HCT116 (cell line): ENCODE results near the gene SERPINA3. TPM values are rescaled to one million over a fixed set of nuclear protein-coding genes. Genes with fewer than 3 reads are reported as not detected.

Experiments used
- ATAC-seq: fragments of 200-7000 bp; cut with Tn5 transposase; 2 replicates; pipeline ENCODE4 v1.9.1; 2020; ENCODE audit warnings: mild to moderate bottlenecking, moderate library complexity
- BruUV-seq: library from RNA; stranded (reverse); fragments of 400-500 nt; replicated peaks from 2 replicates; lab custom pipeline; 2021; lab: Mats Ljungman, UMichigan
- CTCF ChIA-PET: fragments of 300-600 bp; sonication (Branson Sonifier 250); formaldehyde crosslinking; loops from one replicate; lab custom pipeline; 2021; ENCODE audit warnings: antibody characterized with exemption; lab: Charles Lee
- POLR2A ChIA-PET: fragments of 300-600, 350-600 bp; sonication (Branson Sonifier 250); formaldehyde crosslinking; loops from one replicate; lab custom pipeline; 2021; ENCODE audit warnings: antibody characterized with exemption; lab: Charles Lee
- RAD21 ChIA-PET, 2 experiments: fragments of 300-600 bp; sonication (Branson Sonifier 250); formaldehyde crosslinking; loops; one replicate each; lab custom pipeline; 2023; ENCODE audit warnings: low total read pairs in 2 of 2; ENCODE audit not compliant: uncharacterized antibody in 2 of 2, unreplicated experiment in 2 of 2, low non-redundant PET in 1 of 2; lab: Charles Lee
- DNase-seq: peaks from one replicate; pipeline ENCODE4 v3.0.0-alpha.2; 2010; ENCODE audit warnings: low read depth, low spot score
- H2AFZ ChIP-seq: fragments of 200-600 bp; shearing (Covaris generic), sonication (generic); 2 replicates; pipeline ENCODE4 v1.6.1; 2017; ENCODE audit warnings: low read depth, mixed run types, mixed read lengths, antibody characterized with exemption, low read length; ENCODE audit not compliant: poor library complexity, severe bottlenecking
- H3K27ac ChIP-seq: 2 replicates; pipeline ENCODE4 v1.5.1; 2012; ENCODE audit warnings: low read depth, low read length
- H3K27me3 ChIP-seq: fragments of 200-600 bp; sonication (generic); 2 replicates; pipeline ENCODE4 v1.6.1; 2016; ENCODE audit warnings: mixed run types, low read length, mixed read lengths; ENCODE audit not compliant: insufficient read depth
- H3K36me3 ChIP-seq, 2 experiments: fragments of 200-500 bp in 1 of 2; fragments of 200-600 bp in 1 of 2; sonication (Bioruptor generic) in 1 of 2; sonication (generic) in 1 of 2; 2 replicates each; pipeline versions ENCODE4 v1.5.1 to v1.6.1; 2014 to 2016; ENCODE audit warnings: low read length in 2 of 2, inconsistent platforms in 1 of 2, mixed read lengths in 1 of 2, mixed run types in 1 of 2; ENCODE audit not compliant: insufficient read depth in 2 of 2, control insufficient read depth in 1 of 2
- H3K4me1 ChIP-seq, 2 experiments: fragments of 200-600 bp in 1 of 2; sonication (generic) in 1 of 2; 2 replicates each; pipeline versions ENCODE4 v1.5.1 to v1.6.1; 2012 to 2017; ENCODE audit warnings: low read length in 2 of 2, inconsistent platforms in 1 of 2, mild to moderate bottlenecking in 1 of 2, mixed read lengths in 1 of 2, mixed run types in 1 of 2, moderate library complexity in 1 of 2; ENCODE audit not compliant: insufficient read depth in 2 of 2, control insufficient read depth in 1 of 2
- H3K4me2 ChIP-seq: fragments of 200-600 bp; sonication (generic); 2 replicates; pipeline ENCODE4 v1.6.1; 2017; ENCODE audit warnings: mixed run types, low read length, mixed read lengths
- H3K4me3 ChIP-seq, 2 experiments: fragments of 200-600 bp in 1 of 2; sonication (generic) in 1 of 2; replicated peaks in 1 of 2; 2 replicates each; pipeline ENCODE4 v1.5.1; 2011 to 2016; ENCODE audit warnings: low read length in 2 of 2, control low read depth in 1 of 2, low read depth in 1 of 2, mild to moderate bottlenecking in 1 of 2, mixed read lengths in 1 of 2, mixed run types in 1 of 2
- H3K79me2 ChIP-seq: fragments of 200-600 bp; sonication (generic); 2 replicates; pipeline ENCODE4 v1.6.1; 2017; ENCODE audit warnings: mild to moderate bottlenecking, mixed run types, low read length, moderate library complexity, mixed read lengths; ENCODE audit not compliant: insufficient read depth
- H3K9ac ChIP-seq: fragments of 200-600 bp; sonication (generic); 2 replicates; pipeline ENCODE4 v1.6.1; 2016; ENCODE audit warnings: low read length, mixed read lengths
- H3K9me2 ChIP-seq: fragments of 200-600 bp; sonication (generic), shearing (Covaris generic); 2 replicates; pipeline ENCODE4 v1.6.1; 2017; ENCODE audit warnings: mixed run types, mild to moderate bottlenecking, moderate library complexity; ENCODE audit not compliant: insufficient read depth
- H3K9me3 ChIP-seq, 2 experiments: fragments of 200-500 bp in 1 of 2; fragments of 200-600 bp in 1 of 2; sonication (Bioruptor generic) in 1 of 2; sonication (generic) in 1 of 2; 2 replicates each; pipeline ENCODE4 v1.6.1; 2014 to 2017; ENCODE audit warnings: low read length in 2 of 2, mixed read lengths in 2 of 2, inconsistent platforms in 1 of 2, low read depth in 1 of 2, mild to moderate bottlenecking in 1 of 2, mixed run types in 1 of 2, moderate library complexity in 1 of 2; ENCODE audit not compliant: control insufficient read depth in 1 of 2, insufficient read depth in 1 of 2
- H4K20me1 ChIP-seq: fragments of 200-600 bp; sonication (generic), shearing (Covaris generic); 2 replicates; pipeline ENCODE4 v1.6.1; 2017; ENCODE audit warnings: mixed run types, mild to moderate bottlenecking, moderate library complexity; ENCODE audit not compliant: insufficient read depth
- ATF3 ChIP-seq: IDR thresholded peaks from 2 replicates; pipeline ENCODE4 v1.6.1; 2012
- CEBPB ChIP-seq: IDR thresholded peaks from 2 replicates; pipeline ENCODE4 v1.6.1; 2012; ENCODE audit warnings: low read depth
- CTCF ChIP-seq, 3 experiments: fragments of 200-600 bp in 1 of 3; sonication (generic) in 1 of 3; IDR thresholded peaks in 2 of 3; conservative IDR thresholded peaks in 1 of 3; 2 replicates each; pipeline ENCODE4 v1.5.1; 2012 to 2017; ENCODE audit warnings: low read depth in 2 of 3, low read length in 2 of 3, antibody characterized with exemption in 1 of 3, borderline replicate concordance in 1 of 3, control low read depth in 1 of 3, mild to moderate bottlenecking in 1 of 3, mixed read lengths in 1 of 3, mixed run types in 1 of 3, moderate library complexity in 1 of 3; ENCODE audit not compliant: insufficient read depth in 1 of 3
- EGR1 ChIP-seq: IDR thresholded peaks from 2 replicates; pipeline ENCODE4 v1.6.1; 2012; ENCODE audit warnings: low read depth
- ELF1 ChIP-seq: IDR thresholded peaks from 2 replicates; pipeline ENCODE4 v1.6.1; 2012; ENCODE audit warnings: low read depth, borderline replicate concordance
- EZH2 ChIP-seq: fragments of 200-600 bp; sonication (generic); IDR thresholded peaks from 2 replicates; pipeline ENCODE4 v1.6.1; 2017; ENCODE audit warnings: antibody characterized with exemption, mixed run types
- FOSL1 ChIP-seq: IDR thresholded peaks from 2 replicates; pipeline ENCODE4 v1.6.1; 2012; ENCODE audit warnings: low read depth
- JUND ChIP-seq: IDR thresholded peaks from 2 replicates; pipeline ENCODE4 v1.6.1; 2012
- POLR2A ChIP-seq: IDR thresholded peaks from 2 replicates; pipeline ENCODE4 v1.7.0; 2011; ENCODE audit warnings: borderline replicate concordance; ENCODE audit not compliant: insufficient read depth, insufficient read length; ENCODE audit errors: extremely low read depth
- POLR2AphosphoS5 ChIP-seq: IDR thresholded peaks from 2 replicates; pipeline ENCODE4 v1.6.1; 2011; ENCODE audit warnings: mild to moderate bottlenecking, low read depth, low read length, moderate library complexity
- RAD21 ChIP-seq: IDR thresholded peaks from 2 replicates; pipeline ENCODE4 v1.6.1; 2012; ENCODE audit warnings: low read depth, mild to moderate bottlenecking
- REST ChIP-seq: IDR thresholded peaks from 2 replicates; pipeline ENCODE4 v1.6.1; 2012; ENCODE audit warnings: low read depth
- SRF ChIP-seq: IDR thresholded peaks from 2 replicates; pipeline ENCODE4 v1.6.1; 2012; ENCODE audit warnings: low read depth
- YY1 ChIP-seq: IDR thresholded peaks from 2 replicates; pipeline ENCODE4 v1.6.1; 2011; ENCODE audit warnings: low read length, low read depth, moderate library complexity, mild to moderate bottlenecking; ENCODE audit not compliant: insufficient replicate concordance; ENCODE audit errors: extremely low read depth
- ZBTB33 ChIP-seq: IDR thresholded peaks from 2 replicates; pipeline ENCODE4 v1.6.1; 2011; ENCODE audit warnings: mild to moderate bottlenecking, low read length, moderate library complexity; ENCODE audit not compliant: insufficient replicate concordance; ENCODE audit errors: extremely low read depth
- ZFX ChIP-seq: fragments of 450-650 bp; IDR thresholded peaks from 2 replicates; pipeline ENCODE4 v1.6.1; 2017
- ZNF274 ChIP-seq: fragments of 200-500 bp; sonication (Bioruptor generic); IDR thresholded peaks from 2 replicates; pipeline ENCODE4 v1.6.1; 2014; ENCODE audit warnings: mild to moderate bottlenecking, low read depth, low read length, inconsistent platforms
- intact Hi-C: fragments of 100-400 bp; cut with micrococcal nuclease; formaldehyde crosslinking; loops from 2 replicates; pipeline ENCODE4 v1.10.0; 2022
- total RNA-seq: library from RNA; stranded (reverse); gene quantifications from one replicate; pipeline ENCODE4 v1.2.1, GENCODE V29; 2021; ENCODE audit not compliant: unreplicated experiment

The SERPINA3 gene
- total RNA-seq, 1 experiment from 2014 or later = 4.3 TPM

- DNase-seq = no peak
- Histone ChIP-seq H3K4me1 (no peaks in the 10 kb centered on the region), H3K79me2 (no peaks in the 10 kb centered on the region), H3K36me3 (no peaks in the 10 kb centered on the region), H4K20me1 (no peaks in the 10 kb centered on the region), H3K9me2 (no peaks in the 10 kb centered on the region), H3K27me3 (peaks cover 8% of the 10 kb centered on the region; the same call in 1 of the 2 replicates), H3K27ac (no peak overlapping the region), H2AFZ (no peak overlapping the region), H3K9me3 (no peaks in the 10 kb centered on the region), H3K9ac (no peak overlapping the region), H3K4me3 (no peak overlapping the region), H3K4me2 (no peak overlapping the region)
- intact Hi-C loops = no loop called here
- no TSS peak for BruUV-seq
- RAD21 ChIA-PET = no interaction called here
- POLR2A ChIA-PET = no interaction called here
- no peak for ATAC-seq
- TF ChIP-seq CEBPB = no peak
- no peak for TF ChIP-seq ZNF274
- no peak for TF ChIP-seq ATF3
- no peak for TF ChIP-seq ZBTB33
- TF ChIP-seq EZH2 = no peak
- TF ChIP-seq POLR2AphosphoS5 = no peak
- TF ChIP-seq ELF1 = no peak
- no peak for TF ChIP-seq JUND
- TF ChIP-seq REST = no peak
- TF ChIP-seq ZFX = no peak
- no peak for TF ChIP-seq SRF
- TF ChIP-seq FOSL1 = no peak
- TF ChIP-seq EGR1 = no peak
- TF ChIP-seq POLR2A = no peak
- no peak for TF ChIP-seq RAD21
- no peak for TF ChIP-seq YY1
- TF ChIP-seq CTCF (IDR thresholded peaks at IDR 0.05 in 2 of 3, conservative IDR thresholded peaks at IDR 0.05 in 1 of 3; ENCODE audit: borderline replicate concordance in 1 of 3, insufficient read depth in 1 of 3, low read depth in 2 of 3, low read length in 2 of 3) = no peak
- CTCF ChIA-PET = no interaction called here
Measured at GRCh38 chr14:94659256-94659655, 47.1 kb downstream of the SERPINA3 start.
